B cell (primary cell): ENCODE data around the gene RRP15. TPM values are rescaled to one million over a fixed set of nuclear protein-coding genes. Genes with fewer than 3 reads are reported as not detected.

ENCODE experiments used
- ATAC-seq: fragments of 200-7000 bp; cut with Tn5 transposase; one replicate; pipeline ENCODE4 v1.10.0; 2021; ENCODE audit warnings: low read depth, mild to moderate bottlenecking, moderate number of reproducible peaks, moderate library complexity
- CTCF ChIA-PET: fragments of 350-600 bp; sonication (Branson Sonifier 250); formaldehyde crosslinking; loops from one replicate; lab custom pipeline; 2021; ENCODE audit warnings: antibody characterized with exemption, inconsistent platforms; lab: Charles Lee
- POLR2A ChIA-PET: fragments of 350-600 bp; sonication (Branson Sonifier 250); formaldehyde crosslinking; loops from one replicate; lab custom pipeline; 2021; ENCODE audit warnings: antibody characterized with exemption; lab: Charles Lee
- DNase-seq: peaks from one replicate; pipeline ENCODE4 v3.0.0; 2013
- H2AFZ ChIP-seq: 2 replicates; pipeline ENCODE4 v1.6.1; 2012; ENCODE audit warnings: mild to moderate bottlenecking, low read depth, low read length; ENCODE audit not compliant: insufficient read depth, poor library complexity, severe bottlenecking
- H3K27ac ChIP-seq, 2 donors: 1 replicate in 1 of 2; 2 replicates in 1 of 2; pipeline ENCODE4 v1.5.1; 2012 to 2013; ENCODE audit warnings: low read length in 2 of 2, mild to moderate bottlenecking in 2 of 2, moderate library complexity in 1 of 2
- H3K27me3 ChIP-seq, 4 experiments: fragments of 200-600 bp in 1 of 4; sonication (generic) in 1 of 4; replicated peaks in 1 of 4; 1 replicate in 2 of 4; 2 replicates in 2 of 4; pipeline versions ENCODE4 v1.6.1 to v1.7.0; 2013 to 2016; ENCODE audit warnings: low read length in 3 of 4, mild to moderate bottlenecking in 2 of 4, mixed read lengths in 1 of 4, moderate library complexity in 1 of 4; ENCODE audit not compliant: insufficient read depth in 4 of 4, control insufficient read depth in 3 of 4; ENCODE audit errors: control extremely low read depth in 1 of 4
- H3K36me3 ChIP-seq, 2 experiments: replicated peaks in 1 of 2; 1 replicate in 1 of 2; 2 replicates in 1 of 2; pipeline versions ENCODE4 v1.6.1 to v1.7.1; 2013; ENCODE audit warnings: low read length in 1 of 2; ENCODE audit not compliant: insufficient read depth in 2 of 2, control insufficient read depth in 1 of 2; ENCODE audit errors: control extremely low read depth in 1 of 2, extremely low read depth in 1 of 2
- H3K4me1 ChIP-seq, 2 donors: fragments of 200-600 bp in 1 of 2; sonication (generic) in 1 of 2; 1 replicate in 1 of 2; 2 replicates in 1 of 2; pipeline versions ENCODE4 v1.5.1 to v1.6.1; 2013 to 2017; ENCODE audit warnings: low read length in 2 of 2; ENCODE audit not compliant: control insufficient read depth in 2 of 2, insufficient read depth in 2 of 2
- H3K4me2 ChIP-seq: replicated peaks from 2 replicates; pipeline ENCODE3; 2012; ENCODE audit warnings: mild to moderate bottlenecking, low read depth, low read length; ENCODE audit not compliant: poor library complexity, severe bottlenecking
- H3K4me3 ChIP-seq, 5 experiments: fragments of 200-600 bp in 1 of 5; sonication (generic) in 1 of 5; 1 replicate in 3 of 5; 2 replicates in 2 of 5; pipeline versions ENCODE4 v1.5.1 to v1.7.0; 2011 to 2016; ENCODE audit warnings: low read length in 4 of 5, mild to moderate bottlenecking in 4 of 5, low read depth in 2 of 5, control low read depth in 1 of 5, moderate library complexity in 1 of 5; ENCODE audit not compliant: insufficient read depth in 1 of 5; ENCODE audit errors: control extremely low read depth in 1 of 5, extremely low read depth in 1 of 5
- H3K79me2 ChIP-seq: fragments of 200-600 bp; sonication (generic); one replicate; pipeline ENCODE4 v1.6.0; 2016; ENCODE audit warnings: low read length; ENCODE audit not compliant: control insufficient read depth, insufficient read depth
- H3K9ac ChIP-seq: fragments of 200-600 bp; sonication (generic); 2 replicates; pipeline ENCODE4 v1.6.1; 2017; ENCODE audit warnings: mild to moderate bottlenecking, low read length, moderate library complexity
- H3K9me3 ChIP-seq, 3 donors: one replicate each; pipeline versions ENCODE4 v1.6.1 to v1.7.1; 2013; ENCODE audit warnings: low read length in 2 of 3; ENCODE audit not compliant: control insufficient read depth in 2 of 3, insufficient read depth in 1 of 3; ENCODE audit errors: control extremely low read depth in 1 of 3
- H4K20me1 ChIP-seq: 2 replicates; pipeline ENCODE4 v1.6.0; 2012; ENCODE audit warnings: mild to moderate bottlenecking, low read length; ENCODE audit not compliant: insufficient read depth, control insufficient read depth, poor library complexity, severe bottlenecking
- H3K27ac Mint-ChIP-seq: one replicate; pipeline ENCODE4 v1.8.0; 2021; ENCODE audit warnings: mixed read lengths
- H3K27me3 Mint-ChIP-seq: one replicate; pipeline ENCODE4 v1.8.0; 2021; ENCODE audit warnings: mixed read lengths
- H3K4me1 Mint-ChIP-seq: one replicate; pipeline ENCODE4 v1.8.0; 2021; ENCODE audit warnings: mixed read lengths
- H3K4me3 Mint-ChIP-seq: one replicate; pipeline ENCODE4 v1.8.0; 2021; ENCODE audit warnings: mixed read lengths
- H3K9me3 Mint-ChIP-seq: one replicate; pipeline ENCODE4 v1.8.0; 2022; ENCODE audit warnings: mixed read lengths; ENCODE audit not compliant: insufficient read depth
- CTCF ChIP-seq: fragments of 200-600 bp; IDR thresholded peaks from one replicate; pipeline ENCODE4 v1.8.0; 2022; ENCODE audit warnings: antibody characterized with exemption, mild to moderate bottlenecking
- EZH2 ChIP-seq: IDR thresholded peaks from 2 replicates; pipeline ENCODE4 v1.6.1; 2012; ENCODE audit warnings: borderline replicate concordance, low read depth, mild to moderate bottlenecking, moderate library complexity, low read length; ENCODE audit not compliant: insufficient read depth, poor library complexity, severe bottlenecking
- WGBS: methylation state at CpG from one replicate; pipeline ENCODE4 v1.1.5; 2013; ENCODE audit warnings: missing lambda C conversion rate; ENCODE audit not compliant: insufficient coverage; 5-methylcytosine and 5-hydroxymethylcytosine counted together
- intact Hi-C: fragments of 100-400 bp; cut with micrococcal nuclease; formaldehyde crosslinking; loops from one replicate; pipeline ENCODE4 v1.10.0; 2022
- polyA plus RNA-seq: library from polyadenylated mRNA; depleted of rRNA; stranded (reverse); fragments of >200 nt; gene quantifications from 2 replicates; pipeline ENCODE4 v1.2.3, GENCODE V29; 2012
- total RNA-seq, 2 donors: library from RNA; stranded (reverse); fragments of 120-200 nt in 1 of 2; gene quantifications; 1 replicate in 1 of 2; 2 replicates in 1 of 2; pipeline versions ENCODE4 v1.2.3 to v1.2.4, GENCODE V29; 2013 to 2022

RRP15 gene
- total and polyA plus RNA-seq, 2 donors (not counting 1 experiment from before 2014, with no cell fraction given): 1.3 to 20.2 TPM

- Mint-ChIP-seq H3K27me3 (no peaks in the 10 kb centered on the region), H3K27ac (no peak overlapping the region), H3K9me3 (no peaks in the 10 kb centered on the region), H3K4me3 (no peak overlapping the region), H3K4me1 (no peaks in the 10 kb centered on the region)
- no peak for DNase-seq
- TF ChIP-seq EZH2 (no peak), CTCF (no peak)
- ChIA-PET CTCF (interaction anchor here (1.3 kb wide), 1 partner anchor 1118 kb away, joined by 4 read pairs; no protein-coding TSS in a partner anchor), POLR2A (no interaction called here)
- Histone ChIP-seq H3K4me2 (no peak overlapping the region), H3K9ac (no peak overlapping the region), H3K36me3 (peaks cover 0 to 18% of the 10 kb centered on the region in 2 experiments), H3K4me1 (no peaks in the 10 kb centered on the region), H2AFZ (no peak overlapping the region), H3K9me3 (no peaks in the 10 kb centered on the region), H4K20me1 (peaks cover 11% of the 10 kb centered on the region), H3K4me3 (no peak overlapping the region), H3K27me3 (no peaks in the 10 kb centered on the region), H3K27ac (no peak overlapping the region), H3K79me2 (peaks cover 52% of the 10 kb centered on the region)
- intact Hi-C loops: no loop called here
- no peak for ATAC-seq
- 80% methylated on average over 1 of the region's 4 CpGs for WGBS
Observed at GRCh38 chr1:218298398-218298797, 13.3 kb downstream of the RRP15 start.

- H3K27me3 ChIP-seq: no peaks in the 10 kb centered on the region
- no peak for TF ChIP-seq EZH2
- no peak for TF ChIP-seq CTCF
- ChIA-PET POLR2A (no interaction called here), CTCF (interaction anchor here (0.9 to 1.3 kb wide), 3 partner anchors 29 to 1117 kb away, joined by 3 to 4 read pairs (median 4); no protein-coding TSS in a partner anchor)
- no peaks in the 10 kb centered on the region for H3K4me1 Mint-ChIP-seq
- H3K4me1 ChIP-seq: no peaks in the 10 kb centered on the region
- H2AFZ ChIP-seq: no peak overlapping the region
- no peaks in the 10 kb centered on the region for H3K27me3 Mint-ChIP-seq
- H3K27ac ChIP-seq: no peak overlapping the region
- peaks cover 0 to 19% of the 10 kb centered on the region in 2 experiments for H3K36me3 ChIP-seq
- no peak overlapping the region for H3K27ac Mint-ChIP-seq
- no peaks in the 10 kb centered on the region for H3K9me3 Mint-ChIP-seq
- WGBS: 80% methylated on average over 1 of the region's 2 CpGs
- no peak overlapping the region for H3K4me2 ChIP-seq
- peaks cover 42% of the 10 kb centered on the region for H3K79me2 ChIP-seq
- ATAC-seq (no peak), DNase-seq (no peak)
- no peak overlapping the region for H3K4me3 Mint-ChIP-seq
- peaks cover 11% of the 10 kb centered on the region for H4K20me1 ChIP-seq
- intact Hi-C loops: no loop called here
- no peak overlapping the region for H3K9ac ChIP-seq
- H3K4me3 ChIP-seq: no peak overlapping the region
- H3K9me3 ChIP-seq: no peaks in the 10 kb centered on the region
Observed at GRCh38 chr1:218299416-218299815, 14.3 kb downstream of the RRP15 start.
